NCI-H2196 treated with DMSO at 0.1 percent for 48 hours (cell line): Measurements from ENCODE around the gene KHSRP.
"Not testable (repeated sequence)": the region's sequence is repeated elsewhere in the genome, so short reads cannot be mapped to it uniquely, and the experiment has no call there.

Experiments
- DNase-seq: peaks from one replicate; lab custom pipeline; 2025; ENCODE audit not compliant: unreplicated experiment; lab: John Stamatoyannopoulos, UW

Gene KHSRP

DNA sequence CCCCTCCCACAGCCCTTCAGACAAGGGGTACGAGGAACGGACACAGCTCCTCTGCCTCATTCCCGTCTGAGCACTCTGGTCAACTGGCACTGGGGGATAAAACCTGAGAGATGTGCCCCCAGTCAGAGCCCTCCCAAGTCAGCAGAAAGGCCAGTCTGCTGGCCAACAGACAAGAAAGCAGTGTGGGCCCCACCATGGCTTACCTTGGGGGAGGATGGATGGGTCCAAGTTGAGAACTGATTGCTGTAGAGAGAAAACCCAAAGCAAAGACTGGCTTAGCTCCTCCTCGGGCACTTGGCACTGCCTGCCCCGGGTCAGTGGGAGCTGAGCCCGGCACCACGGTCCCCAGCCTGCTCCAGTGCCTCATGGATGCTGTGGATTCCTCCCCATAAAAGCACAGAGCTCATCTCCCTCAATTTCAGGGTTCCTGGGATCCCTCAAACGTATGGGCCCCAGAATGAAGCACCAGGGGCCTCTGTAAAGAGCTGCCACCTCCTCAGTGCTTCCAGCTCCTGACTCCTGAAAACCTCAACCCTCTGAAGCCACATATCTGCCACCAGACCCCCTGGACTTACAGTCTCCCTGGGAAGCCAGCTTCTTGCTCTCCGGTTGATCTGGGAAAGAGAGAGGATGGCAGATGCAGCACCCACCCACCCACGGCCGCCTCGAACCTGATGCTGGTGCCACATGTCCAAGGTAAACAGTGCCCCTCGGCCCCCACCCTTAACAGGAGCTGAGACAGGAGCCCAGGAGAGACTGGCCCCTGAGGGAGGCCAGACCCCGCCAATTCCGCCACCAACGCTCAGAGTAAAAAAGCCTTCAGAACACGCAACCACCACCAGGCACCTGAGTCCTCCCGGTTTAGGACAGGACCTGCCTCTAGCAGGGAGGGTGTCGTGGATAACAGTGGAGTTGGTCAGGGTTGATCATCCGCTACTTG is 3.3 kb downstream of the KHSRP start:
- DNase-seq: no peak

DNA sequence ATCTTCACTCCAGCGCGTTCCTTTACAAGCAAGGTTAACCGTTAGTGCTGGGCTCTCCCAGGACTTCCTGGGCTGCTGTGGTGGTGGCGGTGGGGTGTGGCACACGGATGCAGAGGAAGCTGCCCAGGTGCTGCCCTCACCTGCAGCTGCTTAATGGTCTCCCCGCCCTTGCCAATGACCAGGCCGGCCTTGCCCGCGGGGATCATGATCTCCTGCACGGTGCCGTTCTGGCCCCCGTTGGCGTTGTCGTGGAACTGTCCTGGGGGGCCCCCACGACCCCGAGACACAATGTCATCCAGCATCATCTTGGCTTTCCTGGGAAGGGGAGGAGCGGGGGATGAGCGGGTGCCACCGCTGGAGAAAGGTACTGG is 6.1 kb downstream of the KHSRP start:
- DNase-seq: no peak

DNA sequence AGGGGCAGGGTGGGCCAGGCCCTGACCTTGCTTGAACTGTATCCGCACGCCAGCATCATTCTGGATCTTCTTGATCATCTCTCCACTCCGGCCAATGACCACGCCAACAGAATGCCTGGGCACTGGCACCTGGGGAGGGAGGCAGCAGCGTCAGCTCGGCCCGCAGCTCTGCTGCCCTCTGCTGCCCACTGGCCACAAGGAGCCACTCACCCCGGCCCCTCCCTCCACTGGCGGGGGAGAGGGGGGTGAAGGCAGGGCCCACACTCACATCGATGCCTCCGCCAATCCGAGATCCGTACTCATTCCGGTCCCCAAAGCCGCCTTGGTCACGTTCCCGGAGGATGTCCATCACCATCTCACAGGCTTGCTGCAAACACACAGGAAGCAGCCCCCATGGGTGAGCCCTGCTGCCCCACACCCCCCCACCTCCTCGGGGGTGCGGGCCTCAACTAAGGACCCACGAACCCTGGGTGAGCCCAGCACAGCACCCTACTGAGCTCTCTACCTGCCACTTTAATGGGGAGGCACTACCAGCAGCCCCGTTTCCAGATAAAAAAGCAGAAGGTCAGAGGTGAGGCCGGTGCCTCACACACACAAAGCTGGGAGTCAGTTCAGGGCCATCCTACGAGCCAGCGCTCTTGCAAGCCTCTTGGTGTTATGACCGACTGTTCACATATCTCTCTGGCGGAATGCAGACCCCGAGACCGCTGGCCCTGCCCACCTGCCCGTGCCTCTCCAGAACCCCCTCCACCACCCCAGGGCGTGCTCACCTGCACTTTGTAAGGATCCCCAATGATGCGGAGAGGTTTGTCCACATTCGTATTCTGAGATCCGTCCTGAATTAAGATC is 6.7 kb downstream of the KHSRP start:
- no peak for DNase-seq

DNA sequence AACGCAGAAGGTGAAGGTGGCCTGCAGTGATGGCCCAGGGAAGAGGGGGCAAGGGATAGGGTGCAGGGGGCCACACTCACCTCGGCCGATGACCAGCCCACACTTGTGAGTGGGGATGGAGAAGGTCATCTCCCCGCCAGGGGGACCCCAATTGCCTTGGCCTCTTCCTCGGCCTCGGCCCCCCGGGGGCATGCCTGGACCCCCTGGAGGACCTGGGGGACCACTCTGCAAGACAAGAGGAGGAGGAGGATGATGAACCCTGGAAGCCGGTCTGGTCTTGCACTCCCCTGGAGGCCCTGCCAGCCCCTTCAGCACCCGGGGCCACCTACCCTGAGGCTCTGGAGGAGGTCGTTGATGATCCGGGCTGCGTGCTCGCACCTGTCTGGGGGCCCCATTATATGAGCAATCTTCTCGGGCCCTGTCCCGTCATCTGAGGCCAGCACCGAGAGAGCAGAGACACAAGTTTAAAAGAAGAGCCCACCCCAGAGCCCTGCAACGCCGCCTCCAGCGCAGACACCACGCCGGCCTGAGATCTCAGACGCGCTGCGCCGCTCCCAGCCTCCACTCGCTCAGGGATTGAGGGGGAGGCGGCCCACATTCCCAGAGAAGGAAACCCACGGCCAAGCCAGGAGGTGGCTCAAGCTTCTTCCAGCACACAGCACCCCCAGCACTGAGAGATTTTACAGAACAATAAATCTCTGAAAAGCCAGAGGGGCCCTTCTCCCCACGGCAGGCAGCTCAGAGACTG is 7.8 kb downstream of the KHSRP start:
- DNase-seq: no peak

DNA sequence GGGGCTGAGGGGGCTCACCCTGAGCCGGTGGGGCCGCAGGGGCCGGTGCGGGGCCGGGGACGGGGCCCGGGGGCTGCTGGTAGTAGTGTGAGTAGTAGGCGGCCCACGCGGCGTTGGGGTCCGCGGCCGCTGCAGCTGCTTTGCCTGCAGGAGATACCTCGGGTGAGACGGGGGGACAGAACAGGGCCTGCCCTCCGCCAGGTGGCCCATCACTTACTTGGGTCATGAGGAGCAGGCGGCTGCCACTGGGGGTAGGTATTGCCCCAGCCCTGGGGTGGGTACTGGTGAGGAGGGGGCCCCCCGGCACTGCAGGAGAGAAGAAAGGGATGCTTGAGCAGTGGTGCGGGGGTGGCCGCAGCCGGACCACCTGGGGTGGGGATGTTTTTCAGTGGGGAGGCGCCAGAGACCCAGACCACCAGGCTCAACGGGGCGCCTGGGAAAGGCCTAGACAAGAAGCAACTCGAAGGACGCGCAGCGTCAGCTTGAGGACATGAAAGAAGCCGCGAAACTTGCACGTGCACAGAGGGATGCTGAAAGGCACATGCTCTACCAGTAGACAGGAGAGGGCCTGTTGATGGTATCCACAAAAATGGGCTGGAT is 8.9 kb downstream of the KHSRP start:
- no peak for DNase-seq

DNA sequence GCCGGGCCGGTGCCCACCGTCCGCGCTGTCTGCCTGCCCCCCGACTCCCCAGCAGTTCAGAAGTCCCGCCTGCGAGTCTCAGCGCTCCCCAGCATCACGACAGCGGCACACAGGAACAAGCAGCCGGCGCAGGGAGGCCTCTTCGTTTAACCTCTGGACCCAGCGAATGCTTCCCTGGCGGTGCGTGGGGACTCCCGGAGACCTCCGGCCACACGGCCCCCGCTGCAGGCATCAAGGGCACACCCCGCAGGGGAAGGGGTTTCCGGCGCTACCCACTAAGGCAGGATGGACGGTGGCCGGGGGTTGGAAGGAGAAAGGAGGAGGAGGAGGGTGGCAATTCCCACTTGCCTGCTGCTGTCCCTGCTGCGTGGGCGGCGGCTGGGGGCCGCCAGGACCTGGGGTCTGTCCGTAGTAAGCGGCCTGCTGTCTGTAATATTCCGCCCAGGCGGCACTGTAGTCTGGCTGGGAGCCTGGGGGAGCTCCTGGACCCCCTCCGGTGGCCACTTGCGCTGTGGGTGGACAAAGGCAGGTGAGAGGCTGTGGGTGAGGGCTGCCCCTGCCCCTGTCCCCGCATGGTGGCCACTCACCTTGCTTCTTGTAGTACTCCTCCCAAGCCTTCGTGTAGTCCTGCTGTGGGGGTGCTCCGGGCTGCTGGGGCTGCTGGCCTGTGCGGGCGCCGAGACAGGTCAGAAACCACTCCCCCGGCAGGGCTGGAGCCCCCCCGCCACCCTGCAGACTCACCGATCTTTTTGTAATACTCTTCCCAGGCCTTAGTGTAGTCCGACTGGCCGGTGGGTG is 9.6 kb downstream of the KHSRP start:
- no peak for DNase-seq

DNA sequence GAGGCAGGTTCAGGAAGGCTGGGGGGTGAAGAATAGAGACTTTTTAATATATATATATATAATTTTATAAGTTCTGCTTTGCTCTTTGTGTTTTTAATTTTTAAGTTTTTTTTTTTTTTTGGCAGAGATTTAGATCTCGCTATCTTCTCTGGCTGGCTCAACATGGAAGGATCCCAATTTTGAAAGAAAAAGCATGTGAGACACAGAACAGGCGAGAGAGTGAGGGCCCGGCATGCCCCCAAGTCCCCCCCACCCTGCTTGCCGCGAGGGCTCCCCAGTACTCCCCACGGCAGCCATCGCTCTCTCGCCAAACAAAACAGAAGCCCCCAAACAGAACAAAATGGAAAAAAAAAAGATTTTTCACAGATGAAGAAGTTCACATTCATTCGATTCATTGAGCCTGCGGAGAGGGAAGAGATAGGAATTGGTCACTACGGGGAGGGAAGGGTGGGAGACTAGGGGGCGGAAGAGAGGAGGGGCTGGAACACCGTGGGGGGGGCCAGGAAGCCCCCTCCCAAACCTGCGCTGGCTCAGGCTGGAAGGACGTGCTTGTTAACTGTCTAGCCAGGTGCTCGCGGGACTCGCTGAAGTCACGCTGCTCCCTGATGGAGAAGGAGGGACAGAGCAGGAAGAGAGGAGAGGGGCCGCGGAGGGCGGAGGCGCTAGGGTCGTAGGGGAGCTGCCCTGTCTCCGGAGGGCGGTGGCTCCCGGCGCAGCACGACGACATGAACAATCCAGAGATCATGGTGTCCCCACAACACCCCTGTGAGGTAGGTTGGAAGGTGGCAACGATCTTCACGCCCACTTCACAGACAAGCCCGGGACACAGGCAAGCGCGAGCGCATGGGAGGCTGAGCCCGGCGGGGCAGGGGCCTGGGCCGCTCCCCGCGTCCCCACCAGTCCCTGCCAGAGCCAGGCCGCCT is 10.6 kb downstream of the KHSRP start:
- DNase-seq: no peak

DNA sequence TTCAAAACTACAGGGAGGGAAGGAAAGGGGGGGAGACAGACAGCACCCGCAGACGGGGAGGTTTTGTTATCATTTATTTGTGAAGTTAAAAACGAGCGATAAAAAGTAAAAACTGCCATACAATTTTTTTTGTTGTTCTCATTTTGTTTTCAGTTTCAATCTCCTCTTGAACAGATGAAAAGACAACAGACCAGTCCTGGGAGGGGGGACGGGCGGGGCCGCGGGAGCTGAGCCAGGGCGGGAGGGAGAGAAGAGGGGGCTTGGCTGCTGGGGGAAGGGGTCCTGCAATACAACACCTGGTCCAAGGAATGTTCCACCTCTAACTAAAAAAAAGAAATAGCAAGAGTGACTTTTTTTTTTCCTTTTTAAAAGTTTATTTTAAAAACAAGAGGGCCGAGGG is 11.3 kb downstream of the KHSRP start:
- DNase-seq: no peak

DNA sequence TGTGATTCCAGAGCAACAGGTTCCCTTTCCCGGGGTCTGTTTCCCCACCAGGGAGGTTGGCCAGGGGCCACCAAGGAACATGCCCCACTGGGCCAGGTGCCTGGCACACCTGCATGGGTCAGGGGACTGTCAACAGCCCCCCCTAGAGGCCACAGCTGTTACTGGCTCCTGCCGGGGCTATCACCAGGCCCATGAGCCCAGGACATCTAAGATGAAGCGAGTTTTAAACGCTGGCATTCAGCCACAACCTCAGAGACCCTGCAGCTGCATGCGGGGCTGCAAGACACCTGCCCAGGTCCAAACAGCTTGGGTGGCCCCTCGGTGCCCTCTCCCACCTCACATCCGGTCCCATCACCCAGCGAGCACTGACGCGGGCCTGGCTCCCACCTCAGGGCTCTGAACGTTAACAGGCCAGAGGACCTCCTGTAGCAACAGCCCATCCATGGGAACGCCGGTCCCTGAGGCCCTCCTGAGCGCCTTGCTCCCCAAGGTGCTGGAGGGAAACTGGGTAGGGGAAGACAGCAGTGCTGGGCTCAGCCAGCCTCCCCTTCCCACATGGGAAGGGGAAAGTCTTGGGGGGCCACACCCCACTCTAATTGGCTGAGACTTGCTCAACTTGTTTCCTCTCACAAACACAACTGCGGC is 12.0 kb downstream of the KHSRP start:
- DNase-seq: no peak

DNA sequence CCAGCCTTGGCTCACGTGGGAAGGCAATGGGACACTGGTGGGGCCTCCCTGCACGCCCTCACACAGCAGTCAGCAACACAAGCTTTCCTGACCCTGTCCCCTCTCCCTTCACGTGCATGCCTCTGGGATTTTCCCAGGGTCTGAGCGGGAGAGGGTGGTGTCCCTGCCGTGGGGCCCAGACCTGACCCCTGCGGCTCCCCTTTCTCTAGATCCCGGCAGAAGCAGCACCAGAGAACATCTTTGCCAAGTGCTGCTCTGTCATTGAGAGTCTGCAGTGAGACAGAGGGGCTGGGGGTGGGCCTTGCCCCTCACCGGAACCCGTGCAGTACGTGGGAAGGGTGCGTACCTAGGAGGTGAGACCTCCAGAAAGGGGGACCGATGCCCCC is 12.6 kb downstream of the KHSRP start:
- no peak for DNase-seq

DNA sequence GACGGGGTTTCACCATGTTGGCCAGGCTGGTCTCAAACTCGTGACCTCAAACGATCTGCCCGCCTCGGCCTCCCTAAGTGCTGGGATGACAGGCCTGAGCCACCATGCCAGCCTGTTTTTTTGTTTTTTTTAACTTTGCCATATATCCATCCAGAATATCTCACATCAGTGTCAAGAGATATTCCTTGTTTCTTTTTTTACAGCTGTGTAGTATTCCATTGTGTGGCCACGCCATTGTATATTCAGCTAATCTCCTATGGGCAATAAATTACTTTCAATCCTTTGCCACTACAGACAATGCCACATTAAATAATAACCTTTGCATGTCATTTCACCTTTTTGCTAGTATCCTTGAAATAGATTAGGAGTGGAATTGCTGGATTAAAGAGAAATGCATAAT is 15.3 kb downstream of the KHSRP start:
- DNase-seq: no peak

DNA sequence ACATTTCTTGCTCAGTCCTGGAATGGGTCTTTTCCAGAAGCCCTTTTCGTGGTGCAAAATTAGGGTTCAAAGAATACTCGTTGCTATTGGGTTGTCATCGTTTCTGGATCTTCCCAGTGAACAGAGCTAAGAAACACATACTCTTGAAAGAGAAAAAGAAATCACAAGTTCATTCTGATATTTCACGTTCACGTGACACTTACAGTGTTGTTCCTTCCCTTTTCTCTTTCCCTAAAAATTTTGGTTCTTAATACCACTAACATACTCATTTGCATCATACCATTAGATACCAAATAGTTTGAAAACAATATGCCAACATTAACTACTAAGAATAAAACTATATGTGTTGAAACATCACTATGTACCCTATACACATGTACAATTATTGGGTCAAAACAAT is 18.2 kb downstream of the KHSRP start:
- no peak for DNase-seq

DNA sequence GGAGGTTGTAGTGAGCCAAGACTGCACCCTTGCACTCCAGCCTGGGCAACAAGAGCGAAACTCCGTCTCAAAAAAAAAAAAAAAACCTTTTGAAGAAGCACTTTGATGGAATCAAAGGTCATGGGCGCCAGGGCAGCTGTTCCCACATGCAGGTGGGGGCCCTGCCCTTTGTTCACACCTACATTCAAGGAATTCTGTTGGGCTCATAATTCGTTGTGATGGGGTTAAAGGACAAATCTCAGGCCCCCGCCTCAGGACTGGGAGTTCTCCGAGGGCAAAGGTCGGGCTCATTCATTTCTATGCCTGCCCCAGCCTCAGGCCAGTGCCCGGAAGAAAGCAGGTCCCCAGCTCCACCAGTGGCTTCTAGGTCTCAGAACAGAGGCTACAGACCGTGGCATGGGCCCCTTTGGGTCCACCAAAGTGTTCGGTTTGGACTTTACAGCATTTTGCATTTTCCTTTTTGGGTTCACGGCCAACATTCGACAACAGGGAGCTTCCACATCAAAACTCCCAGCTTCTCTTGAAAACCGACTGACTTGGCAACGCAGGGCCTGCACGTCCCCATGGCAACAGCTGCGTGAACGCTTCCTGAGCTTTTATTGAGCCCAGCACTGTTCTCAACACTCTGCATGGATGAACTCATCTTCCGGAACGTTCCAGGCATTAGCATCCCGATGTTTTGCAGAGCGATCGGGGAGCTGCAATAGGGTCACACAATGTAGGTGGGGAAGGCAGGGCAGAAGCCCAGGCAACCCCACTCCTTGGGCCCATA is 21.6 kb downstream of the KHSRP start:
- no peak for DNase-seq

DNA sequence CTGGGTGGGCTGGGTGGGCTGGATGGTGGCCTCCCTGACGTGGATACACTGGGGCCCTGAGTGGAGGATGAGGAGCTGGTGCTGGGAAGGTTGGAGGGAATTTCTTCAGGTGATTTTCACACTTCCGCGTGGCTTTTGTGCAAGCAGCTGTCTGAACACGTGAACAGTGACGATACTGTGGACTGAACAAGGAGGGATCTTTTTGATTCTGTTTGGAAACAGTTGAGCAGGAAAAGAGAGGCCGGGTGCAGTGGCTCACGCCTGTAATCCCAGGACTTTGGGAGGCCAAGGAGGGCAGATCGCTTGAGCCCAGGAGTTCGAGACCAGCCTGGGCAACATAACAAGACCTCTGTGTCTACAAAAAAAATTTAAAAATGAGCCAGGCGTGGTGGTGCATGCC is 22.6 kb downstream of the KHSRP start:
- no peak for DNase-seq

DNA sequence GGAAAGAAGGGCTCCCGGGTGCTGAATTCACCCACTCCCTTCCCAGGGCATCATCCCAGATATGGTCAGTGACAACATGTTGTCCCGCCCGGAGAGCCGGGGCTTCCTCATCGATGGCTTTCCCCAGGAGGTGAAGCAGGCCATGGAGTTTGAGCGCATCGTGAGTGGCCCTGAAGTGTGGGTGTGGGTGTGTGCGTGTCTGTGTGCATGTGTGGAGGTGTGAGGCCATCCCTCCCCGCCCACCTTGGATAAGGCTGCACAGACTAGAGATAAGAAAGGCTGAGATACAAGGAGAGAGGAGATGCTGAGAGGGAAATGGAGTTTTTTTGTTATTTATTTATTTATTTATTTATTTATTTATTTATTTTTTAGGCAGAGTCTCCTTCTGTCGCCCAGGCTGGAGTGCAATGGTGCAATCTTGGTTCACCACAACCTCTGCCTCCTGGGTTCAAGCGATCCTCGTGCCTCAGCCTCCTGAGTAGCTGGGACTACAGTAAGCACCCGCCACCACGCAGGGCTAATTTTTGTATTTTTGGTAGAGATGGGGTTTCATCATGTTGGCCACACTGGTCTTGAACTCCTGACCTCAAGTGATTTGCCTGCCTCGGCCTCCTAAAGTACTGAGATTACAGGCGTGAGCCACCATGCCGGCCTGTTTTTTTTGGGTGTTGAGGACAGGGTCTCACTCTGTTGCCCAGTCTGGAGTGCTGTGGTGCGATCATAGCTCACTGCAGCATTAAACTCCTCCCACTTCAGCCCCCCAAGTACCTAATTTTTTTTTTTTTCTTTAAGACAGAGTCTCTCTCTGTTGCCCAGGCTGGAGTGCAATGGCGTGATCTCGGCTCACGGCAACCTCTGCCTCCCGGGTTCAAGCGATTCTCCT is 24.3 kb downstream of the KHSRP start:
- DNase-seq: not testable (repeated sequence)

DNA sequence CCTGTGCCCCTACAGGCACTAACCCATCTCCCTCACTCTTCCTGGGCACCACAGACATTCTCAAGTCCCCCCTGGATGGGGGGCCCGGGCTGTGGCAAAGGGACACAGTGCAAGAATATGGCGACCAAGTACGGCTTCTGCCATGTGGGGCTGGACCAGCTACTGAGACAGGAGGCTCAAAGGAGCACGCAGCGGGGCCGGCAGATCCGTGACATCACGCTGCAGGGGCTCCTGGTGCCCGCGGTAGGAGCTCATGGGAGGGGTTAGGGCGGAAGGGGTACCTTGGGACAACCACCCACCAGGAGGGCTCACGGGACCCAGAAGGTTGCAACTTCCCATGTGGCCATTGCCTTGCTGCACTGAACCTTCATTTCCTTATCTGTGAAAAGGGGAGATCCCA is 28.3 kb downstream of the KHSRP start:
- no peak for DNase-seq

DNA sequence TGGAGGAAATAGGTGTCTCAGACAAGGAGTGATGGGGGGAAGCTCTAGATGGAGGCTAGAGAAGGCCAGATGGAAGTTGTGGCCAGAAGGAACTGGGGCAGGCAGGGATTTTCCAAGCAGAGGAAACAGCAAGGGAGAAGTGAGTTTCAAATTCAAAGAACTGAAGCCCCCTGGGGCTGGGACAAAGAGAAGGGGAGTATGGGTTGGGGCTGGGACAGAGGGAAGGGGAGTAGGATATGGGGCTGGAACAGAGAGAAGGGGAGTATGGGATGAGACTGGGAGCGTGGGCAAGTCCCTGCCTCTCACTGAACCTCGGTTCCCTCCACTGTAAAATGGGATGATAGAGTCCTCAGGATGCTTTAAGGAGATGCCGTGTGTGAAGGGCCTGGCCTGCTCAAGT is 29.8 kb downstream of the KHSRP start:
- no peak for DNase-seq
